HG02763 (cell line): ENCODE data around the gene SIGLEC14.

Experiments
- ATAC-seq: cut with Tn5 transposase; IDR thresholded peaks from one replicate; pipeline ENCODE4 v1.9.1; 2021; ENCODE audit warnings: mild to moderate bottlenecking, moderate library complexity; ENCODE audit not compliant: unreplicated experiment

The SIGLEC14 gene

GRCh38 chr19:51626675-51627074 lies 19.9 kb downstream of the SIGLEC14 start:
- ATAC-seq = no peak

GRCh38 chr19:51621178-51621577 lies 25.4 kb downstream of the SIGLEC14 start:
- no peak for ATAC-seq

GRCh38 chr19:51615991-51616390 lies 30.6 kb downstream of the SIGLEC14 start:
- no peak for ATAC-seq

- ATAC-seq = no peak
Observed at GRCh38 chr19:51614789-51615188, 31.8 kb downstream of the SIGLEC14 start.

- ATAC-seq = no peak
Observed at GRCh38 chr19:51610576-51610975, 36.0 kb downstream of the SIGLEC14 start.

GRCh38 chr19:51607920-51608562 lies 38.6 kb downstream of the SIGLEC14 start:
- ATAC-seq = no peak

GRCh38 chr19:51607077-51607476 lies 39.5 kb downstream of the SIGLEC14 start:
- ATAC-seq = peak; percentile 95

GRCh38 chr19:51602189-51602854 lies 44.3 kb downstream of the SIGLEC14 start:
- no peak for ATAC-seq

GRCh38 chr19:51600940-51601580 lies 45.6 kb downstream of the SIGLEC14 start:
- ATAC-seq = no peak

- no peak for ATAC-seq
Observed at GRCh38 chr19:51599084-51599483, 47.5 kb downstream of the SIGLEC14 start.

- ATAC-seq = no peak
Observed at GRCh38 chr19:51598159-51598915, 48.3 kb downstream of the SIGLEC14 start.

- no peak for ATAC-seq
Observed at GRCh38 chr19:51595190-51596175, 51.1 kb downstream of the SIGLEC14 start.

GRCh38 chr19:51594774-51595109 lies 51.9 kb downstream of the SIGLEC14 start:
- ATAC-seq = no peak

GRCh38 chr19:51593969-51594773 lies 52.5 kb downstream of the SIGLEC14 start:
- ATAC-seq = peak; percentile 97

- no peak for ATAC-seq
Observed at GRCh38 chr19:51593138-51593890, 53.3 kb downstream of the SIGLEC14 start.
